Umbilical cord (tissue), 2 donors: Measurements from ENCODE around the gene FAM120B. TPM values are rescaled to one million over a fixed set of nuclear protein-coding genes. Genes with fewer than 3 reads are reported as not detected.
"Not testable (repeated sequence)": the region's sequence is repeated elsewhere in the genome, so short reads cannot be mapped to it uniquely, and the experiment has no call there.

Source experiments
- DNase-seq: peaks from one replicate; pipeline ENCODE4 v3.0.0-alpha.2; 2015; ENCODE audit warnings: low spot score
- total RNA-seq: library from RNA; depleted of rRNA; stranded (reverse); fragments of >200 nt; gene quantifications from one replicate; pipeline ENCODE4 v1.2.3, GENCODE V29; 2014; ENCODE audit warnings: low replicate concordance; ENCODE audit not compliant: insufficient read depth

The FAM120B gene
- total RNA-seq, 1 donor from 2014 or later, result 25.5 TPM

DNA sequence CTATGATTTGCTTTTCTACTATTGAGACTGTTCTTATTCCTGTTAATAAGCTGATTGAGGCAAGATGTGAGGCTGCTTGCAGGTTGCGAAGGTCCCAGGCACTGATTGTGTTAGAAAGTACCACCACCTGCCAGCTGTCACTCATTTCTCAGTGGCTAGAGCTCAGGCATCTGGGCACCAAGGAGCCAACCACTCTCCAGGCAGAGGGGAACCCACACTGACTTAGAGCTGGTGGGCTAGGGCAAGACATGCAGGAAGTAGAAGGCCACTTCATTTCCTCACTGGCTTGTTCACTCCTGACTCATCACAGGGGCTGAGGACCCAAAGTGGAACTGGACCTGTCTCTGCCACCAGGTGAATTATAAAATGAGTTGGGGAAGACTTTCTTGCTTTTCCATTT lies 7.9 kb upstream of the FAM120B start:
- no peak for DNase-seq

DNA sequence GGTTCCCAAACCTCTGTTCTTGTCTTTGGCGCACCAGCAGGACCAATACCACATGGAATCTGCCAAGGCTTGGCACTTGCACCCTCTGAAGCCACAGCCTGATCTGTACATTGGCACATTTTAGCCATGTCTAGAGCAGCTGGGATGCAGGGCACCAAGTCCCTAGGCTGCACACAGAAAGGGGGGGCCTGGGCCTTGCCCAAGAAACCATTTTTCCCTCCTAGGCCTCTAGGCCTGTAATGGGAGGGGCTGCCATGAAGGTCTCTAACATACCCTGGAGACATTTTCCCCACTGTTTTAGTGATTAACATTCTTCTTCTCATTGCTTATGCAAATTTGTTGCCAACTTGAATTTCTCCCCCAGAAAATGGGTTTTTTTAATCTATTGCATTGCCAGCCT lies 5.4 kb upstream of the FAM120B start:
- no peak for DNase-seq

DNA sequence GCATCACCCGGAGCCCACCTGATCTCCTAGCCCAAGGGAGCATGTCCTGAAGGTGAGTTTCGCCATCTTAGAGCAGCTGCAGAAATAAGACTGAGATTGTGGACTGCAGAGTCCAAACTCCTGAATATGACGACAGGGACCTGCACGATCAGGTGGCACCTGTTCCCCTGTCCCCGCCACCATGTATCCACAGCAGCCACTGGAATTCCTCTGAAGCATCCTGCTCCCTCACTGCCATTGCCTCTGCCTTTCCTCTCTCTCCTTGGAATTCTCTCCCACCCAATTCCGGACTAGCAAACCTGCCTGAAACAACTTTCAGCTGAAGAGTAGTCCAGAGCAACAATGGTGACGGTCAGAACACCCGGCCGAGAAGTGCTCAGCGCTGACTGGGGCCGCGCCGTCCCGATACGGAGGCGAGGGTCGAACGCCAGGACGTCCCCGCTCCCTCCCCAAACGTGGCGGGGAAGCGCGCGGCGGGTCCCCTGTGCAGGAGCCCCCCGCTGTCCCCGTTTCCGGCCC lies 694 bp upstream of the FAM120B start:
- DNase-seq, result no peak

DNA sequence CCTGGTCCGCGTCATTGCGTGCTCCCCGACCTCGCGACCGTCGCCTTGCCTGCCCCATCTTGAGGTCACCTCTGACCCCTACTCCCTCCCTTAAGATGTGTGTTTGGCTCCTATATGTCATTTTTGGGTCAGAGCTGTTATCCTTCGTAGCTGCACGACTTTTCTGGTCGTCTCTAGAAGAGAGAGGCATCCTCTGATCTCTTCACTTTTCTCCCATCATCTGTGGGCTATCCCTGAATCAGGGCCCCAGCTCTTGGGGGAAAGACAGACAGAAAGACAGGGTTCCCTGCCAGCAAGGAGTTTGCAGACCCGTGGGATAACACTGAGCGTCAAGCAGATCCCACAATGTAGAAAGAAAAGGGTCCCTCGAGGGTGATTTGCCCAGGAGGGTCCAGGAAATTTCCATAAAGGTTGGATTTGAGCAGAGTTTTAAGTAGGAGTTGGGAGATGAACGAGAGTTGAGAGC lies 555 bp downstream of the FAM120B start:
- DNase-seq, result no peak

DNA sequence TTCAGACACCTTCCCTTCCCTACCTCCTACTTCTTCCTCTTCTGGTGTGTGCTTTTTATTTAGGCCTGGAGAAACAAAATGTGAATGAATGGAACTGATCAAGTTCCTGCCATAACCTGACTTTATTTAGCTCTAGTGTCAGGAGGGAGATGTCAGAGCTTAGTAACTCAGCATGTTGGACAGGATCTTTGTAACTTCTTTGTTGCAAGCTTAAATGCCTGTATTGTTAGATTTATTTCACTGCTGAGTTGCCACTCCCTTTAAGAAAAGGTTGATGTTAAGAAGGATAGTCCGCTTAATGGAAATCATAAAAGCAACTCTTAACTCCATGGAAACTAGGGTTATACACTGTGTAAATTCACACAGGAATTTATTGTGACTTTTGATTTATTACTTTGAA lies 2.2 kb downstream of the FAM120B start:
- no peak for DNase-seq

DNA sequence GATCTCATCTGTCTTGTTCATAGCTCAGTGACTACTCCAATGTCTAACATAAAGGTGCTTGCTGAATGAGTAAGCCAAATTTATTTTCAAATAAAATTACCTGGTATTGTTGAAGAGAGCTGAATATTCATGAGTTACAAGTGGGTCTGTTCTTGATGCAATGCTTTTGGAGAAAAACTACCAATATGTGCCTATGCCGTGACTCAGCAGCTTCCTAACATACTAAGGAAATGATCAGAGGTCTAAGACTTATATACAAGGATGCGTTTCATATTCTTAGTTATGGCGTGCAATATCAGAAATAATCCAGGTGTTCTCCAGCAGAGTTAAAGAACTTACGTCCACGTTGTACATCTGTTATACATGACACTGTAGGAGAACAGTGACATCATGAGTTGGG lies 5.1 kb downstream of the FAM120B start:
- DNase-seq, result no peak

DNA sequence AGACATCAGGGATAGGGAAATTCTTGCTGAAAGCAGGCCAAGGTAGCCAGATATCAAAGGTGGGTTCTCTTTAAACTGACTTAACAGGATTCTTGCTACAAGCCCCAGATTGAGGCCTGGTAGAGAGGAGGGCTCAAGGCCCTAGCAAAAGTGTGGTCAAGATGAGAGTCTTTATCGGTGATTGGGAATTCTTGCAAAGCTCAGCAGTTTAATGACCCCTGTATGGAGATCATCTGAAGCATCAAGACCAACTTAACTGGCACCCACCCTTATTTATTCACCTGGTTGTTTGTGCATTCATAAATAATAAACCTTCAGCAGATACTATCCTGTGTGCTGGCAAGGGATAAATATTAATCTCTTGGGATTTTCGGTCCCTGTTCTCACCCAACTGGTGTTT lies 6.3 kb downstream of the FAM120B start:
- no peak for DNase-seq

DNA sequence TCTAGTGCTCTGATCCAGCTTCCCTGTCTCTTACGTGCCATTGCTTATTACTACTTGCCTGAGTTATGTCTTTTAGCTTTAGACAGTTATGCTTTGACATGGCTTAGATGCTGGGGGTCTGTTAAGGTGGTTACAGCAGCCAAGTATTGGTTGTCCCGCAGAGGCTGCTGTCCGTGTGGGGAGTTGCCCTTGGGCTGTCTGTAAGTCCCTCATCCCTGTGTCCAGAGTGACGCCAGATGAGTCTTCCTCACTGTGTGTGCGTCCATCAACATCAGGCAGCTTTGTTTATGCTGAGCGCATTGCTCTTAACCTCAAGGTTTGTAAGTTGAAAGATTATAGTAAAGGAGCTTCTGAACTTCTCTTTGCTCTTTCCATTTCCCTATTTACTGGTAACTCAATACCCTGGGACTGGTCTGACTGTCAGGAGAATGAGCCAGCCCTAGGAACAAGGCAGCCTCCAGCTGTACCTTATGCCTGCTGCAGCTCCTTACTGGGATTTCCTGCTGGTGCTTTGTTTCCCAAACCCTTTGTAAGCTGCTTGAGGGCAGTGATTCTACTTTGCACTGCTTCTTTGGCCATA lies 7.2 kb downstream of the FAM120B start:
- no peak for DNase-seq

DNA sequence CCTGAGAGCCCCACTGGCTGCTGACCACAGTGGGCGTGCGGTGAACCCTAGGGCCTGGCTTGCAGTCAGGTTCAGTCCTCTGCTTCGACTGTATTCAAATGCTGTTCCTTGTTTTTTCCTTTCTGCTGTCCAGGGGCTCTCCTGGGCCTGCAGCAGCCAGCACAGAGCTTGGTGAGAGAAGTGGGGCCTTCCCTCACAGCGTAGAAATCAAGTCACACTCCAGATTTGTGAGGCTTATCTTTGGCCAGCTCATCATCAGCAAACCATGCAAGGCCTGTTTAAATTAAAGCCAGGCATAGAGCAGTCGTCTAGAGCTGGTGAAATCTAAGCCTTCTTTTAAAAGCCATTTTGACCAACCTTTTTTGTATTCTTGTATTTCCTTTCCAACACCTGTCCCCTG lies 8.4 kb downstream of the FAM120B start:
- peak; percentile 28 for DNase-seq

DNA sequence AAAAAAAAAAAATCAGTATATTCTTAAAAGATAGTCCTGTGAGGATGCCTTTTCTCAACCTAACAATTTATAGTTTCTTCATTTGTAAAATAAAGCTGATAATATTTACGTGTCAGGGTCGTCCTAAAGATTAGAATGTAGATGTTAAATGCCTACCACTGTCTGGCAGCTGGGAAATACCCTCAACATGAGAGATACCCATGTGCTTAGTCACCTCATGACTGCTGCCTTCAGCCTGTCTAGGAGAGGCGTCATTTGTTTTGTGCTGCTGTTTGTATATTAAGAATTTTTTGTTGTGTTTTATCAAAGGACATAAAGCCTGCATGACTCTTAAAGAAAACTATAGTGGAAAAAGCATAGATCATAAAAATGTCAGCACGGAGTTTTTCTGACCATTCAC lies 9.5 kb downstream of the FAM120B start:
- no peak for DNase-seq

DNA sequence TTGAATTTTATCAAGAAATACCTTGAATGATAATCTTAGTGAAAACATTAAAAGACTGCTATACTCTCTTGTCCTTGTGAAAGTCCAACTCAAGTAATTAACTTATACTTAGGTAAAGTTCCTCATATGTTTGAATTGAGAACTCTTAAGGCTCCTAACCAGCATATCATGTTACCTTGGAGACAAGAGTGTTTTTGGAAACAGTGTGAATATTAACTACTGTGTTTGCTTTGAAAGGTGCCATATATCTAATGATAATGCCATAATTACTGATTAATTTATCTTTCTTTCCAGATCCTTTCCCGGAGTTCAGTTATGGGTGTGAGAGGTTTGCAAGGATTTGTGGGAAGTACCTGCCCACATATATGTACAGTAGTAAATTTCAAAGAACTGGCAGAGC lies 10.5 kb downstream of the FAM120B start:
- no peak for DNase-seq

DNA sequence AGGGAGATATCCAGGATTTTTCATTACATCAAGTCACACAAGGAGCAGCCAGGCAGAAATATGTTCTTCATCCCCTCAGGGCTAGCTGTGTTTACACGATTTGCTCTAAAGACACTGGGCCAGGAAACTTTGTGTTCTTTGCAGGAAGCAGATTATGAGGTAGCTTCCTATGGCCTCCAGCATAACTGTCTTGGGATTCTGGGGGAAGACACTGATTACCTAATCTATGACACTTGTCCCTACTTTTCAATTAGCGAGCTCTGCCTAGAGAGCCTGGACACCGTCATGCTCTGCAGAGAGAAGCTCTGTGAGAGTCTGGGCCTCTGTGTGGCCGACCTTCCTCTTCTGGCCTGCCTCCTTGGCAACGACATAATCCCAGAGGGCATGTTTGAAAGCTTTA lies 11.2 kb downstream of the FAM120B start:
- no peak for DNase-seq

DNA sequence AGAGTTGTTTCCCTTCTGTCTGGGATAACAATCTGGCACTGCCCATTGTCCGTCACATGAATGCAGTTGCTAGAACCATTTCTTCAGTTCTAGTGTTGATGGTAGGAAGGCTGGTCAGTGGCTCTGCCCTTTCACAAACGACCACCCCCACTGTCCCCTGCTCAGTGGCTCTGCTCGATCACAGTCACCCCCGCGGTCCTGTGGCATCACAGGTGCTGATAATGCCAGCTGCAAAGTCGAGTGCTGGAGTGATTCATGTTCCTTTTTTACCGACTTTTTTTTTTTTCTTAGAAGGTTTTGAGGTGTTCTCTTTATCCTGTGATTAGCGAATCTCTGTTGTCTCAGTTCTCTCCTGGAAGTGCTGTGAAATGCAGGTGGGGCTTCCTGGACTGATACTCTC lies 22.8 kb downstream of the FAM120B start:
- no peak for DNase-seq

DNA sequence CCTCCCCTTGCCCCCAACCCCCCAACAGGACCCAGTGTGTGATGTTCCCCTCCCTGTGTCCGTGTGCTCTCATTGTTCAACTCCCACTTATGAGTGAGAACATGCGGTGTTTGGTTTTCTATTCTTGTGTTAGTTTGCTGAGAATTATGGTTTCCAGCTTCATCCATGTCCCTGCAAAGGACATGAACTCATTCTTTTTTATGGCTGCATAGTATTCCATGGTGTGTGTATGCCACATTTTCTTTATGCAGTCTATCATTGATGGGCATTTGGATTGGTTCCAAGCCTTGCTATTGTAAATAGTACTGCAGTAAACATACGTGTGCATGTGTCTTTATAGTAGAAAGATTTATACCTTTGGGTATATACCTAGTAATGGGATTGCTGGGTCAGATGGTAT lies 28.6 kb downstream of the FAM120B start:
- DNase-seq, result not testable (repeated sequence)

DNA sequence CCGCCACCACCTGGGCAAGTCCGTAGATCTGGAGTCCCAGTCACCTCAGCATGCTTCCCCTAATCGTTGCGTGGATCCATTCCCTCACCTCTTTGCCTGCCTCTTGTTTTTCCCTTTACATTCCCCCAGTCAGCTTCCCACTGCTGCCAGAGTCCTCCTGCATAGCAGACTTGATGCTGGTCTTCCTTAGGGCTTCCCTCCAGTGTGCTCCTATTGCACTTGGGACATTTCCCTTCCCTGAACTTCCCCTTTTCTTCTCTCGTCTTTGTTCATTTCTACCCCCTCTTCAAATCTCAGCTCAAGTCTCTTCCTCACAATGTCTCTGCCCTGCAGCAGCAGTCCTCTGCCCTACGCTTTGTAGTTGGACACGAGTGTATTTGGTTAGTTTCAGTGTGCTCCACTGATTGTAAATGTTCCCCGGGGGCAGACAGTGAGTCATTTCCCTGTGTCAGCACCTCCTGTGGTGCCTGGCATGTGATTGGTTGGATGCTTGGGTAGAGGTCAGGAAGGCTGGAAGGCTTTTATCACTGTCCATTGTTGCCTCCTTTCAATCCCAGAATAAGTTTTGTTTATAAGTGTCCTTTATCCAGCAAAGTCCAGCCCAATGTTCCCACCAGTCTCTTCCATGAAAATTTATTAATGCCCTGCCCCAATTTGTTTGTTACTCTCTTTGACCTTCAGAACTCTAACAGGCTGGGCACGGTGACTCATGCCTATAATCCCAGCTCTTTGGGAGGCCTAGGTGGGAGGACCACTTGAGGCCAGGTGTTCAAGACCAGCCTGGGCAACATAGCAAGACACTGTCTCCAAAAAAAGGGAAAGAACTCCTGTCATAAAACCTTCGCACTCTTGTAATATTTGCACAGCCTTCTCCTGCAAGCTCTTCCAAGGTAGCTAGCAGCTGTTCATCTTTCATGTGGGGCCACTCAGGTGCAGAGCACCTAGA lies 38.3 kb downstream of the FAM120B start:
- DNase-seq, result no peak

DNA sequence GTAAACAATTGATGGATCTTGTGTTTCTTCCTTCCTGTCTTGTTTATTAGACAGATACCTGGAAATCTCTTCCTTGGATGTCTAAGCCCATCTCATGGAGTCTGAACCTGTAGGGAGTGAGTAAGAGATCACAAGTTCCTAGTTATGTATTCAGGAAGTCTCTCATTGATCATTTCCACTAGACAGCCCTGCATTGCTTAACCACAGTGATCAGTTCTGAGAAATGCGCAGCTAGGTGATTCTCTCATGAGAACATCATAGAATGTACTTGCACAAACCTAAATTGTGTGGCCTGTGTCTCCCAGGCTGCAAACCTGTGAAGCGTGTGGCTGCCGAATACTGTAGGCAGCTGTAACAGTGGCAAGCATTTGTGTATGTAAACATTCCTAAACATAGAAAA lies 39.1 kb downstream of the FAM120B start:
- DNase-seq, result no peak

DNA sequence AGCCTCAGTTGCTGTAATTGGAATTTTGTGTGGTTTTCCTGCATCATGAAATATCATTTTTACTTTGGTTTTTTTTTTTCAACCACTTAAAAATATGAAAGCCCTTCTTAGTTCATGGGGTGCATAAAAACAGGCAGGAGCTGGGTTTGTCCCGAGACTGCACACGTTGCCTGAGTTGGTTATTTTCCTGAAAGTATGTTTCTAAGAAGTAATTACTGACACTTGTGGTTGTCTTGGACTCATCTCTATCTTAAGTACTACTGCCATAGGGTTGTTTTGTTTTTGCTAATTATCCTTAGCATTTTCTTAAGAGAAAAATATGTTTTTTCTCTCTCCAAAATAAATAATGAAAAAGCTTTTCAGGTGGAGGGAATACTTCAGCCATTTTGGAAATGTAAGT lies 40.1 kb downstream of the FAM120B start:
- DNase-seq, result no peak

DNA sequence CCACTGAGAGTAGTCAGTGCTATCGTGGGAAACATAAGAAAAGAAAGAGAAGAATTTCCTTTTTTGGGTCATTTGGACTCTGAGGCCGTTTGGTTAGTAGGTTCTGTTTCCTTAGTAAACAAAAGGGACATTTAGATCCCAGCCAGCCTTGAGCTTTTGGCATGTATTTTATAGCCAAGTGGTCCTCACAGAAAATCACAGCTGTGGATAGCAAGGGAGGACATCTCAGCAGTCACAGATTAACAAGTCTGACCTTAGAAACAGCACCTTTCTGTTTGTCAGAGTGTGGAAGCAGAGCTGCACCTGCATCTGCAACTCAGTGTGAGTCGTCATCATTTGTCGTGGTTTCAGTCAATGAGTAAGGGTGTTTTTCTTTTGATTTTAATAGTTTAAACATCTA lies 40.5 kb downstream of the FAM120B start:
- no peak for DNase-seq

DNA sequence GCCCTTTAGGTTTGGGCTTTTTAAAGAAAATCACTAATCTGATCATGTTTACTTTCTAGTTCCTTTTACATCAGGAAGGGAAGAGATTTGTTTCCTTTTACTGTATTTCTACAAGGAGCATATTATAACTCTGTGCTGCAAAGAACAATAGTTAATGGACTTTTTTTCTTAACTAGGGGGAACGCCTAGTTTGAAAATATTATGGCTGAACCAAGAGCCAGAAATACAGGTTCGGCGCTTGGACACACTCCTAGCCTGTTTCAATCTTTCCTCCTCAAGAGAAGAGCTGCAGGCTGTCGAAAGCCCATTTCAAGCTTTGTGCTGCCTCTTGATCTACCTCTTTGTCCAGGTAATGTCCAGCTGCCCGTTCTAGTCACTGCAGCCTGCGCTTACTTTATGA lies 41.4 kb downstream of the FAM120B start:
- DNase-seq, result peak; percentile 12

DNA sequence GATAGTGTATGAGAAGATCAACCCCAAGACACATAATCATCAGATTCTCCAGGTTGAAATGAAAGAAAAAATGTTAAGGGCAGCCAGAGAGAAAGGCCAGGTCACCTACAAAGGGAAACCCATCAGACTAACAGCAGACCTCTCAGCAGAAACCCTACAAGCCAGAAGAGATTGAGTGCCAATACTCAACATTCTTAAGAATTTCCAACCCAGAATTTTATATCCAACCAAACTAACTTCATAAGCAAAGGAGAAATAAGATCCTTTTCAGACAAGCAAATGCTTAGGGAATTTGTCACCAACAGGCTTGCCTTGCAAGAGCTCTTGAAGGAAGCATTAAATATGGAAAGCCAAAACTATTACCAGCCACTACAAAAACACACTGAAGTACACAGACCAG lies 44.9 kb downstream of the FAM120B start:
- not testable (repeated sequence) for DNase-seq

DNA sequence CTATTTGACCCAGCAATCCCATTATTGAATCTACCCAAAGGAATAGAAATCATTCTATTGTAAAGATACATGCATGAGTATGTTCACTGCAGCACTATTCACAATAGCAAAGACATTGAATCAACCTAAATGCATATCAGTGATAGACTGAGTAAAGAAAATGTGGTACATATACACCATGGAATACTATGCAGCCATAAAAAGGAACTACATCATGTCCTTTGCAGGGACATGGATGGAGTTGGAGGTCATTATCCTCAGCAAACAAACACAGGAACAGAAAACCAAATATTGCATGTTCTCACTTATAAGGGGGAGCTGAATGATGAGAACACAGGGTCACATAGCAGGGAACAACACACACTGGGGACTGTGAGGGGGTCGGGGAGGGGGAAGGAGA lies 48.6 kb downstream of the FAM120B start:
- not testable (repeated sequence) for DNase-seq

DNA sequence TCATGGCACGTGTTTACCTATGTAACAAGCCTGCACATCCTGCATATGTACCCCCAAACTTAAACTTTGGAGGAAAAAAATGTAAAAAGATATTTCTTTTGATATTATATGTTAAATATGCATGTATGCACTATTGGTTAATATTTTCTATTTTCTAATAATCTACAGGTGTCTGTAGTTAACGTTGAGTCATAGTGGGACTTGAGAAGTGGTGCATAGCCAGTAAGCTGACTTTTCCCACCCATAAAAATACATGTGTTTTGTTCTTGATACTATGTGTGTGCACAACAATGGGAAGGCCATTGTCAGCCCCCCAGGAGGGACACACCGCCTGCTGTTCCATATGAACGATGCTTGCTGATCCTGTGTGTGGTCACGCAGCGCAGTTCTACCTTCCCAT lies 49.1 kb downstream of the FAM120B start:
- DNase-seq, result no peak

DNA sequence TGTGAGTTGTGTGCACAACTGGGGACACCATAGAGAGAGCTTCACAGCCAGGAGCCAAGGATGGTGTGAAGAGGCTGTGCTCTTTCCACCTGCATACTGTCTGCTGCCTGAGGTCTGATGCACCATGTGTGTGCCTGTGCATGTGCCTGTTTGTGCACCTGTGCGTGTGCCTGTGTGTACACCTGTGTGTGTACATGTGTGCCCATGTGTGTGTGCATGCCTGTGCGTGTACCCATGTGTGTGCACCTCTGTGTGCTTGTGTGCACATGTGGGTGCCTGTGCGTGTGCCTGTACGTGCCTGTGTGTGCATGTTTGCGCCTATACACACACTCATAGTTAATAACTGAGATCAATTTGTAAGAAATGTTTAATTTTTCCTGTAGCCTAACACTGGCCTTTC lies 51.3 kb downstream of the FAM120B start:
- no peak for DNase-seq
